HG02885 (cell line): ENCODE results near the gene C1orf116.

Experiments
- ATAC-seq: cut with Tn5 transposase; IDR thresholded peaks from one replicate; pipeline ENCODE4 v1.9.1; 2021; ENCODE audit warnings: mild to moderate bottlenecking; ENCODE audit not compliant: unreplicated experiment, poor library complexity

Gene C1orf116

GRCh38 chr1:206969090-206969489 is 63.5 kb downstream of the C1orf116 start:
- ATAC-seq = no peak
